ENCODE results near the gene ATRAID.
A peak's percentile ranks its signal among the peaks of the same experiment; 100 is the strongest.

The ATRAID gene

DNA sequence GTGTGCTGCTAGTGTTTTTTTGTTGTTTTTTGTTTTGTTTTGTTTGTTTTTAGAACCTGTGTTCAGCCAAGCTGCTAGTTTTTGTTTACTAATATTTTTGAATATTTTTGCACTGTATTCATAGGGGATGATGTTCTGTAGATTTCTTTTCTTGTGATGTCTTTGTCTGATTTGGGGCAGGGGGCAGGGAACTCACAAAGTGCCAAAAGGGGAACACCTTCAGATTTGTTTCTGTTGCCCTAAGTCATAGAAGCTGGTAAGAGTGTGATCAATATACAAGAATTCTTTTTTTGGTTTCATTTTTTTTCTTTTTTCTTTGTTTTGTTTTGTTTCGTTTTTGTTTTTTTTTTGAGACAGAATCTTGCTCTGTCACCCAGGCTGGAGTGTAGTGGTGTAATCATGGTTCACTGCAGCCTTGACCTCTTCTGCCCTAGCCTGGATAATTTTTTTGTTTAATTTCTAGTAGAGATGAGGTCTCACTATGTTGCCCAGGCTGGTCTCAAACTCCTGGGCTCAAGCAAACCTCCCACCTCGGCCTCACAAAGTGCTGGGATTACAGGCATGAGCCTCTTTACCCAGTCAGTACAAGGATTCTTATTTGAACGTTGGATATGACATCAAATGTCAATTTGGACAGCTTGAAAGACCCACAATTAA lies 32.4 kb upstream of the ATRAID start:
- peaks cover 2% of the 10 kb centered on the region for H3K27me3 ChIP-seq (replicated peaks)
- DNase-seq = no peak
- H3K4me3 ChIP-seq (ENCODE audit: low read depth, low read length) = no peak overlapping the region
- in situ Hi-C loops (cut with HindIII; ENCODE audit: low pct_ligation_motif_present, low sequenced_read_pairs) = no loop called here
- no peak overlapping the region for H3K27ac ChIP-seq
- TF ChIP-seq, protein P1, sequence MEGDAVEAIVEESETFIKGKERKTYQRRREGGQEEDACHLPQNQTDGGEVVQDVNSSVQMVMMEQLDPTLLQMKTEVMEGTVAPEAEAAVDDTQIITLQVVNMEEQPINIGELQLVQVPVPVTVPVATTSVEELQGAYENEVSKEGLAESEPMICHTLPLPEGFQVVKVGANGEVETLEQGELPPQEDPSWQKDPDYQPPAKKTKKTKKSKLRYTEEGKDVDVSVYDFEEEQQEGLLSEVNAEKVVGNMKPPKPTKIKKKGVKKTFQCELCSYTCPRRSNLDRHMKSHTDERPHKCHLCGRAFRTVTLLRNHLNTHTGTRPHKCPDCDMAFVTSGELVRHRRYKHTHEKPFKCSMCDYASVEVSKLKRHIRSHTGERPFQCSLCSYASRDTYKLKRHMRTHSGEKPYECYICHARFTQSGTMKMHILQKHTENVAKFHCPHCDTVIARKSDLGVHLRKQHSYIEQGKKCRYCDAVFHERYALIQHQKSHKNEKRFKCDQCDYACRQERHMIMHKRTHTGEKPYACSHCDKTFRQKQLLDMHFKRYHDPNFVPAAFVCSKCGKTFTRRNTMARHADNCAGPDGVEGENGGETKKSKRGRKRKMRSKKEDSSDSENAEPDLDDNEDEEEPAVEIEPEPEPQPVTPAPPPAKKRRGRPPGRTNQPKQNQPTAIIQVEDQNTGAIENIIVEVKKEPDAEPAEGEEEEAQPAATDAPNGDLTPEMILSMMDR (IDR thresholded peaks at IDR 0.05; ENCODE audit: low read depth, low read length, missing control alignments) = no peak
- no peaks in the 10 kb centered on the region for H3K36me3 ChIP-seq (replicated peaks)

DNA sequence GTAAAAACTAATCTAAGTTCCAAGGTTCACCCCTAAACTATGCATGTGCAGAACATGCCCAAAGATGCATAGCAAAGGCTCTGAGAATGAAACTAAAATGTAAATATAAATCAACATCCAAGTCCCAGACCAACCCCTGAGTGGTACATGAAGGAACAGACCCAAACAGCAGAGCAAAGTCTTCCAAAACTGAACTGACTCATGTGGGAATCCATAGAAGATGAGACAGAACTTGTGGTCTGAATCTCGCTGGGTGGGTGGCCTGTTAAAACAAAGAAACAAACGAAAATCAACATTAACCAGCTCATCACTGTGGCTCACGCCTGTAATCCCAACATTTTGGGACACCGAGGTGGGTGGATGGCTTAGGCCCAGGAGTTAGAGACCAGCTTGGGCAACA lies 29.5 kb upstream of the ATRAID start:
- in situ Hi-C loops (cut with HindIII; ENCODE audit: low pct_ligation_motif_present, low sequenced_read_pairs) = no loop called here
- Histone ChIP-seq H3K36me3 (replicated peaks) (no peaks in the 10 kb centered on the region), H3K4me3 (ENCODE audit: low read depth, low read length) (no peak overlapping the region), H3K27ac (no peak overlapping the region), H3K27me3 (replicated peaks) (no peaks in the 10 kb centered on the region)
- DNase-seq = peak; percentile 43
- TF ChIP-seq, protein P1 (IDR thresholded peaks at IDR 0.05; ENCODE audit: low read depth, low read length, missing control alignments) = no peak

DNA sequence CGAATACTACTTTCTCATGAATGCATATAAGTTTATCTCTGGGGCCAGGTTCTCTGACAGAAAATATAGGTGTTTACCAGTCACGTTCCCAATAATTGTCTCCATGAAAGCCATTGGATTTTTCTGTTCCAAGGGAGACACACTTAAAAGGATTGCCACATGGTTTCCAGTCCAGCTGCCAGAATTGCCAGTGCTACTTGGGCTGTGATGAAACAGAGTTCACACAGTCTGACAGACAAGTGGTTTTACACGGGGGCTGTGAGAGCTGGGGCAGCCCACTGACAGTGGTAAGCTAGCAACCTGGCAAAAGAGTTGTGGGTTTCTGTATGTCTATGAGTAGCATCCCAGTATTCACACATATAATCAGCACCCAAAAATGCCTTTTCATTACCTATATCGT lies 27.7 kb upstream of the ATRAID start:
- TF ChIP-seq, protein P1 (IDR thresholded peaks at IDR 0.05; ENCODE audit: low read depth, low read length, missing control alignments) = no peak
- no peak for DNase-seq
- H3K4me3 ChIP-seq (ENCODE audit: low read depth, low read length) = no peak overlapping the region
- no peaks in the 10 kb centered on the region for H3K27me3 ChIP-seq (replicated peaks)
- no peaks in the 10 kb centered on the region for H3K36me3 ChIP-seq (replicated peaks)
- no peak overlapping the region for H3K27ac ChIP-seq
- in situ Hi-C loops (cut with HindIII; ENCODE audit: low pct_ligation_motif_present, low sequenced_read_pairs) = no loop called here

DNA sequence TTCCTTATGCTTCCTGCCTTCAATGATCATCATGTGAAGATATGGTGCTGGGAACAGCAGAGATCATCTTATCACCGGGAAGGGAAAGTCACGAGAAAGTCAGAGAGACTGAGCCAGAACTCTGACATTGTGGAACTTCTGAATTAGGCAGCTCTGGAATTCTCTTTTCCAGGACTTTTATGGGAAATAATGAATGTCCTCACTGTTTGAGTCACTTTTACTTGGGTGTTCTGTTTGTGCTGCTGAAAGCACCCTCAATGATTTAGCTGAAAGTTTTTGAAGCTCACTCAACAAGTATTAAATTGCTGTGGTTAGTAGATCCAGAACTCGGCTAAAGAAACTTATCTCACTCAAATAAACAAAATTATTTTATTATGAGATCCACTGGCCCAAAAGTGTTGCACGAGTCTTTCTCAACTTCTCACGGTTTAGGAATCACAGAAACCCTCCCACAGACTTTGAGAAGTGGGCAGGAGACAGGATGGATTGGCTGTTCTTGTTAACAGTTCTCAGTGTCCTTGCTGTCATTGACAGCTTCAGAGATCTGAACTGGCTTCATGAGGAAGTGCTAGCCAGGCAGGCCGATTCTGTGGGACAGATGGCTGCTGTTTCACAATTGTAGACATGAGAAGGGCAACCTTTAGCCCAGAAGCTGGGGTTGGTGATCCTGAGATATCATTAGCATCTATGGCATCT lies 26.4 kb upstream of the ATRAID start:
- no peak overlapping the region for H3K27ac ChIP-seq
- no peak for DNase-seq
- TF ChIP-seq, protein P1 (IDR thresholded peaks at IDR 0.05; ENCODE audit: low read depth, low read length, missing control alignments) = no peak
- in situ Hi-C loops (cut with HindIII; ENCODE audit: low pct_ligation_motif_present, low sequenced_read_pairs) = no loop called here
- no peaks in the 10 kb centered on the region for H3K36me3 ChIP-seq (replicated peaks)
- H3K27me3 ChIP-seq (replicated peaks) = no peaks in the 10 kb centered on the region
- H3K4me3 ChIP-seq (ENCODE audit: low read depth, low read length) = no peak overlapping the region

DNA sequence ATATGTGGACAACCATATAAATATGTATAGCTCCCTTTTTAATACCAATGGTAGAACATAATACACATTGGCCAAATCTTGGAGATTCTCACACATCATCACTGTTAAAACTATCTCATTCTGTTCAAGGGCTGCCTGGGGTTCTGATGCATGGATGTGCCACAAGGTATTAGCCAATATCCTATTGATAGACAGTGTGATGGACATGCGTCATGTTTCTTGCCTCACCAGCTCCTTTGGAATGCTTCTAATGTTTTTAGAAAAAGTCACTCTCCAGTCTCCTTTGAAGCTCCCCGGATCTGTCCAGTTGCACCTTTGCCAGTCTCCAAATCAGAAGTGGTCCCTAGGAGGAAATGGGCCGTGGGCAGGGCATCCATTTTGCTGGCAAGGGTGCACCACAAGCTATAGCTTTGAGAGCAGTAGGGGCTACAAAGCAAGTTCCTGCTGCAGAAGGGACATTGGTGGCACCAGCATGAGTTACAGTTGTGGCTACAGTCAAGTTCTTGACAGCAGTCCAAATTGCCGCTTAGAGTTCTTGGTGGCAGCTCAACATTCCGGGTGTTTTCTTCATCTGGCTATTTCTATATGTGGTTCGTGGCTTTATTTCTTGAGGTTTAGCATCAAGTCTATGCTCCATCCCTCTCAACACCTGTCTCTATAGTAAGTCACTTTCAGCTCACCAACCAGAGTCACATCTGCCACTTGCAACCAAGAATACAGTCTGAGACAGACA lies 25.1 kb upstream of the ATRAID start:
- DNase-seq = no peak
- no peaks in the 10 kb centered on the region for H3K27me3 ChIP-seq (replicated peaks)
- no peak overlapping the region for H3K27ac ChIP-seq
- no peaks in the 10 kb centered on the region for H3K36me3 ChIP-seq (replicated peaks)
- H3K4me3 ChIP-seq (ENCODE audit: low read depth, low read length) = no peak overlapping the region
- TF ChIP-seq, protein P1 (IDR thresholded peaks at IDR 0.05; ENCODE audit: low read depth, low read length, missing control alignments) = no peak
- in situ Hi-C loops (cut with HindIII; ENCODE audit: low pct_ligation_motif_present, low sequenced_read_pairs) = no loop called here
